Activated naive CD8-positive, alpha-beta T cell treated with anti-CD3 and anti-CD28 coated beads for 36 hours (primary cell): ENCODE results near the gene PRDM2. TPM values are rescaled to one million over a fixed set of nuclear protein-coding genes. Genes with fewer than 3 reads are reported as not detected.
A peak's percentile ranks its signal among the peaks of the same experiment; 100 is the strongest.
"Not testable (repeated sequence)": the region's sequence is repeated elsewhere in the genome, so short reads cannot be mapped to it uniquely, and the experiment has no call there.

Source experiments
- DNase-seq: peaks from one replicate; pipeline ENCODE4 v3.0.0; 2021
- H3K27ac Mint-ChIP-seq: one replicate; pipeline ENCODE4 v1.8.0; 2022; ENCODE audit warnings: mild to moderate bottlenecking, moderate library complexity, mixed read lengths
- H3K27me3 Mint-ChIP-seq: one replicate; pipeline ENCODE4 v1.8.0; 2022; ENCODE audit warnings: mild to moderate bottlenecking, mixed read lengths
- H3K36me3 Mint-ChIP-seq: one replicate; pipeline ENCODE4 v1.8.0; 2021; ENCODE audit warnings: mild to moderate bottlenecking, mixed read lengths
- H3K4me1 Mint-ChIP-seq: one replicate; pipeline ENCODE4 v1.8.0; 2021; ENCODE audit warnings: mixed read lengths
- H3K4me3 Mint-ChIP-seq: one replicate; pipeline ENCODE4 v1.8.0; 2022; ENCODE audit warnings: mild to moderate bottlenecking, moderate library complexity, mixed read lengths
- H3K9me3 Mint-ChIP-seq: one replicate; pipeline ENCODE4 v1.8.0; 2022; ENCODE audit warnings: mixed read lengths
- total RNA-seq, 2 experiments: library from RNA; stranded (reverse); gene quantifications; one replicate each; pipeline ENCODE4 v1.2.3, GENCODE V29; 2021

Gene PRDM2
- total RNA-seq: 10 to 100 TPM; 47.3 to 57.5 TPM

- Mint-ChIP-seq H3K9me3 (peaks cover 5% of the 10 kb centered on the region), H3K4me3 (peak within 1 kb of the TSS; percentile 91), H3K36me3 (peaks cover 16% of the 10 kb centered on the region), H3K4me1 (peaks cover 39% of the 10 kb centered on the region), H3K27ac (peak within 1 kb of the TSS; percentile 96), H3K27me3 (no peaks in the 10 kb centered on the region)
- peak; percentile 75 for DNase-seq
Observed at GRCh38 chr1:13699936-13700520, at the start of gene PRDM2. Gene PRDM2 (plus strand): TSS chr1:13700188. CDS start chr1:13715606, 15,418 bp downstream.

GRCh38 chr1:13651279-13651678, 48.7 kb upstream of the PRDM2 start:
- peaks cover 7% of the 10 kb centered on the region for H3K27me3 Mint-ChIP-seq
- no peaks in the 10 kb centered on the region for H3K36me3 Mint-ChIP-seq
- no peaks in the 10 kb centered on the region for H3K4me1 Mint-ChIP-seq
- no peak overlapping the region for H3K27ac Mint-ChIP-seq
- no peak for DNase-seq
- H3K9me3 Mint-ChIP-seq: peaks cover 4% of the 10 kb centered on the region
- H3K4me3 Mint-ChIP-seq: no peak overlapping the region

- Mint-ChIP-seq H3K27me3 (peaks cover 7% of the 10 kb centered on the region), H3K9me3 (peaks cover 4% of the 10 kb centered on the region), H3K4me1 (no peaks in the 10 kb centered on the region), H3K4me3 (no peak overlapping the region), H3K36me3 (no peaks in the 10 kb centered on the region), H3K27ac (no peak overlapping the region)
- DNase-seq: no peak
Observed at GRCh38 chr1:13652238-13652637, 47.8 kb upstream of the PRDM2 start.

GRCh38 chr1:13661539-13661938, 38.4 kb upstream of the PRDM2 start:
- H3K27me3 Mint-ChIP-seq: no peaks in the 10 kb centered on the region
- peaks cover 2% of the 10 kb centered on the region for H3K36me3 Mint-ChIP-seq
- peaks cover 3% of the 10 kb centered on the region for H3K9me3 Mint-ChIP-seq
- no peak overlapping the region for H3K27ac Mint-ChIP-seq
- no peak for DNase-seq
- H3K4me1 Mint-ChIP-seq: peaks cover 12% of the 10 kb centered on the region
- H3K4me3 Mint-ChIP-seq: no peak overlapping the region

- H3K9me3 Mint-ChIP-seq: peaks cover 3% of the 10 kb centered on the region
- H3K27me3 Mint-ChIP-seq: no peaks in the 10 kb centered on the region
- no peak overlapping the region for H3K27ac Mint-ChIP-seq
- H3K4me1 Mint-ChIP-seq: peaks cover 12% of the 10 kb centered on the region
- H3K4me3 Mint-ChIP-seq: no peak overlapping the region
- DNase-seq: no peak
- peaks cover 2% of the 10 kb centered on the region for H3K36me3 Mint-ChIP-seq
Observed at GRCh38 chr1:13662493-13662892, 37.5 kb upstream of the PRDM2 start.

- Mint-ChIP-seq H3K4me1 (peaks cover 12% of the 10 kb centered on the region), H3K27me3 (no peaks in the 10 kb centered on the region), H3K36me3 (peaks cover 2% of the 10 kb centered on the region), H3K9me3 (peaks cover 3% of the 10 kb centered on the region), H3K4me3 (no peak overlapping the region), H3K27ac (no peak overlapping the region)
- no peak for DNase-seq
Observed at GRCh38 chr1:13663969-13664368, 36.0 kb upstream of the PRDM2 start.

- Mint-ChIP-seq H3K4me1 (peaks cover 12% of the 10 kb centered on the region), H3K4me3 (no peak overlapping the region)
- DNase-seq: no peak
Observed at GRCh38 chr1:13664451-13664850, 35.5 kb upstream of the PRDM2 start.

GRCh38 chr1:13666317-13666716, 33.7 kb upstream of the PRDM2 start:
- Mint-ChIP-seq H3K27me3 (no peaks in the 10 kb centered on the region), H3K4me1 (peaks cover 12% of the 10 kb centered on the region), H3K4me3 (no peak overlapping the region), H3K27ac (no peak overlapping the region), H3K9me3 (no peaks in the 10 kb centered on the region), H3K36me3 (no peaks in the 10 kb centered on the region)
- DNase-seq: no peak

More at GRCh38 chr1:13664451-13664850, 35.5 kb upstream of the PRDM2 start:
- Mint-ChIP-seq H3K27ac (no peak overlapping the region), H3K27me3 (no peaks in the 10 kb centered on the region), H3K36me3 (peaks cover under 1% of the 10 kb centered on the region), H3K9me3 (peaks cover under 1% of the 10 kb centered on the region)

GRCh38 chr1:13667691-13668090, 32.3 kb upstream of the PRDM2 start:
- DNase-seq: no peak
- Mint-ChIP-seq H3K27ac (no peak overlapping the region), H3K27me3 (no peaks in the 10 kb centered on the region), H3K4me1 (peaks cover 12% of the 10 kb centered on the region), H3K9me3 (no peaks in the 10 kb centered on the region), H3K4me3 (no peak overlapping the region), H3K36me3 (no peaks in the 10 kb centered on the region)

GRCh38 chr1:13674377-13674776, 25.6 kb upstream of the PRDM2 start:
- peaks cover 4% of the 10 kb centered on the region for H3K9me3 Mint-ChIP-seq
- peaks cover 8% of the 10 kb centered on the region for H3K27me3 Mint-ChIP-seq
- H3K27ac Mint-ChIP-seq: no peak overlapping the region
- DNase-seq: no peak
- peaks cover 1% of the 10 kb centered on the region for H3K4me1 Mint-ChIP-seq
- no peak overlapping the region for H3K4me3 Mint-ChIP-seq
- H3K36me3 Mint-ChIP-seq: no peaks in the 10 kb centered on the region

- H3K4me3 Mint-ChIP-seq: no peak overlapping the region
- H3K9me3 Mint-ChIP-seq: peaks cover 4% of the 10 kb centered on the region
- peaks cover 1% of the 10 kb centered on the region for H3K4me1 Mint-ChIP-seq
- H3K27ac Mint-ChIP-seq: no peak overlapping the region
- no peaks in the 10 kb centered on the region for H3K36me3 Mint-ChIP-seq
- DNase-seq: no peak
- H3K27me3 Mint-ChIP-seq: peaks cover 8% of the 10 kb centered on the region
Observed at GRCh38 chr1:13675151-13675651, 24.8 kb upstream of the PRDM2 start.

GRCh38 chr1:13677896-13678295, 22.1 kb upstream of the PRDM2 start:
- DNase-seq: no peak
- no peak overlapping the region for H3K27ac Mint-ChIP-seq
- H3K4me1 Mint-ChIP-seq: peaks cover 1% of the 10 kb centered on the region
- H3K27me3 Mint-ChIP-seq: peaks cover 8% of the 10 kb centered on the region
- peaks cover 4% of the 10 kb centered on the region for H3K9me3 Mint-ChIP-seq
- H3K36me3 Mint-ChIP-seq: no peaks in the 10 kb centered on the region
- H3K4me3 Mint-ChIP-seq: no peak overlapping the region

- Mint-ChIP-seq H3K27me3 (peaks cover 8% of the 10 kb centered on the region), H3K4me1 (peaks cover 1% of the 10 kb centered on the region), H3K4me3 (no peak overlapping the region)
Observed at GRCh38 chr1:13679651-13680050, 20.3 kb upstream of the PRDM2 start.

GRCh38 chr1:13680609-13681008, 19.4 kb upstream of the PRDM2 start:
- H3K4me1 Mint-ChIP-seq, H3K27me3 Mint-ChIP-seq, H3K27ac Mint-ChIP-seq, DNase-seq, H3K9me3 Mint-ChIP-seq, H3K4me3 Mint-ChIP-seq, H3K36me3 Mint-ChIP-seq: not testable (repeated sequence)

More at GRCh38 chr1:13679651-13680050, 20.3 kb upstream of the PRDM2 start:
- Mint-ChIP-seq H3K9me3 (peaks cover 4% of the 10 kb centered on the region), H3K36me3 (no peaks in the 10 kb centered on the region), H3K27ac (no peak overlapping the region)
- no peak for DNase-seq

GRCh38 chr1:13681921-13682320, 18.1 kb upstream of the PRDM2 start:
- H3K4me1 Mint-ChIP-seq: no peaks in the 10 kb centered on the region
- H3K27ac Mint-ChIP-seq: no peak overlapping the region
- no peaks in the 10 kb centered on the region for H3K9me3 Mint-ChIP-seq
- H3K36me3 Mint-ChIP-seq: no peaks in the 10 kb centered on the region
- DNase-seq: no peak
- H3K27me3 Mint-ChIP-seq: peaks cover 5% of the 10 kb centered on the region
- no peak overlapping the region for H3K4me3 Mint-ChIP-seq

GRCh38 chr1:13682444-13682843, 17.5 kb upstream of the PRDM2 start:
- Mint-ChIP-seq H3K36me3 (no peaks in the 10 kb centered on the region), H3K27me3 (peaks cover 5% of the 10 kb centered on the region), H3K4me3 (no peak overlapping the region), H3K9me3 (no peaks in the 10 kb centered on the region), H3K4me1 (no peaks in the 10 kb centered on the region), H3K27ac (no peak overlapping the region)
- DNase-seq: no peak
